Stimulated activated CD4-positive, alpha-beta T cell treated with anti-CD3 and anti-CD28 coated beads, Interleukin-4, amount 100 ng/mL, for 24 hours (primary cell): ENCODE data around the gene PPARGC1A.

ENCODE experiments used
- DNase-seq: peaks from one replicate; pipeline ENCODE4 v3.0.0-alpha.2; 2020

PPARGC1A gene

DNA sequence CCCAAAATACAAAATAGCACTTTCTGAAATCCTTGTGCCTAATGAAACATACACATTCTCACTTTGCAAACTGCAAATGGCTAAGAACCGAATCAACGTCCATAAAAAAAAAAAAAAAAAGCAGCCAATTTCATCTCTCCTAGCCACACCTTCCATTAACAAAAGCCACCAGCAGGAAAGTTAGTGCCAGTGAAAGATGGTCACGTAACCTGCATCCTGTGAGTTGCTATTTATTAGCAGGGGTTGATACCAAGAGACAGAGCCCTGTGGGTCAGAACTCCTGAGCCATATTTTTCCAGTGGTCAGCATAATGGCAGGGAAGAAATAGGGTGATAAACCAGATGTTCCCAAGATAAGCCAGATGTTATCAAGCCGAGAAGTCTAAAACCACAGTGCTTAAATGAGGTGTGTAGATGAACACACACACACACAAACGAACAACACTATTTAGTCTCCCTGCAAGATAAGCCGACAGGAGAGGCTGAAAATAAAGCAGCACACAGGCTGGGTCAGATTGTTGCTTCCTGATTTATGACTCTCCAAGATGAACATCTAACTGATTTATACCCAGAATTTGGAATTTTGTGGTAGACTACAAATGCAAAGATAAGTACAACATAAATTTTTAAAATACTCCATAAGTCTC lies 11.5 kb downstream of the PPARGC1A start:
- no peak for DNase-seq

DNA sequence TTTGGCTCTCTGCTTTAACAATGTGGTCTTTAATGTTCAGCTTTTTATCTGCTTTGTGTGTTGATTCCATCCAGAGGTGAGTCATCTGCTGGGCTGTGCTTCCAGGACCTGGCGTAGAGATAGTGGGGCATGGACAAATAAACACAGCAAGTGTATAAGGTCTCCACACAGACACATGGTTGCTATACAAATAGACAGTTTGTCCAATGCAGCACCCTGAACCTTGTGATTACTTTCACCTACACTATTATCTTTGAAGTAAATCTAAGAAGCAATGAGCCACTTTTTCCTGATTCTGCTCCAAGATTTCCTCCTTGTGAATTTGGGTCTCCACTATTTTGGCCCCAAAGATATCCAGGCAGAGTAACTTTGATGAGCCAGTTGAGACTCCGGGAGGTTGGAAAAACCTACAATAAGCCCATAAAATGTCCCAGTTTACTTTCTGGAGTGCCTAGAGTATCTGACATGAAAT lies 12.1 kb downstream of the PPARGC1A start:
- no peak for DNase-seq

DNA sequence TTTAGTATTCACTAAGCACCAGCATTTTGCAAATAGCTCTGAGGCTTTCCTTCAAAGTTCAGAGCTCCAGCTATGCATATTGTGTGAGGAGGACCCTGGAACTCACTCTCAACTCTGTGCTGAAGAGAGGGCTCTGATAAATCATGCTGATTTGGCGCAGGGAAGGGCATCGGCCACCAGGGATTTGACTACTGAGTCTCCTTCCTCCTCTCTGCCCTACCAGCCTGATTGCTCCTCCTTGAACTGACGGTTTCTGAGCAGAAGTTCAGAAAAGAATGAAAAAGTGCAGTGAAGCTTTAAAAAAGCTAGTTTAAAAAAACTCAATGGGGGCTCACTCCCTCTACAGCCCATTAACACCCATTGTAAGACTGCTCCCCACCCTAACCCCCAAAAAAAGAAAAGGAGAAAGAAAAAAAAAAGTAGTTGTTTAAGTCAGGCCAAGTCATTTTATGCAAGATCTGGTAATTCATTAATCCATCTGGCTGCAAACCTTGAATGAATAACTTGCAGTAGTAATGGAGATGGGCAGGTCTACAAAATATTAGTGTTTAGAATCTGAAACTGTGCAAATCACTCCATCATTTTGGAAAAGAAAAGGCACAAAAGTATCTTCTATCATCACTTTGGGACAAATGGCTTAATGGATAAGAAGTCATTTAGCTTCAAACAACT lies 13.3 kb downstream of the PPARGC1A start:
- DNase-seq: no peak

DNA sequence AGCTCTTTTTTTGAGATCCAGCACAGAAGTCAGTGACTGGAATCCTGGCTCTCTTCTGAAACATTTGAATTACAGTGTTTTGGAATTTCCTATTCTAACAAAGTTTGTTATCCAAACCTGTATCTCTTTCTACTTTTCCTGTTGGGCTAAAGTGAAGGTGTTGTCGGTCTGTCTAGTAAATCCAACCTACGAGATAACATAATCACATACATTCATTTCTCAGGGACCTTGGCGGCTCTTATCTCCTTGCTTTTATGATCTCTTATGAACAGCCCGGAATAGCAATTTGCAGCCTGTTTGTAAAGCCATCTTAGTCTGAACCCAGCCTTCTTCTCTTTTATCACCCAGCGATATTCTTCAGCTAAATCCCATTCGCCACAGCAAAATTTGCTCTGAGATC lies 14.5 kb downstream of the PPARGC1A start:
- DNase-seq: no peak

DNA sequence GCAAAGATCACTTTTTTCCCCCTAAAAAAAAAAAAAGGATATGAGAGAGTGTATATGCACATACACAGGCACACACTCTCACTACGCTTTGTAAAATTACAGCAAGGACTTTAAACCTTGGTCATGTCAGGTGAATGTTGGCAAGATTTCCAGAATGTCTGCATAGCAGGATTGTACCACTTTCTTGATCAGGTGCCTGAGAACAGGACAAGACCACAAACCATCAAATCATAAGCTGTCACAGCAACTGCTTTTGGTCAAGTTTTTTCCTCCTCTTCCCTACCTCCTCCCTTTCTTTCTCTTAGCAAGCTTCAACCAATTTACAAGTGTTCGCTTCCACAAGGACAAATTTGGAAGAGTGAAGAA lies 15.3 kb downstream of the PPARGC1A start:
- no peak for DNase-seq

DNA sequence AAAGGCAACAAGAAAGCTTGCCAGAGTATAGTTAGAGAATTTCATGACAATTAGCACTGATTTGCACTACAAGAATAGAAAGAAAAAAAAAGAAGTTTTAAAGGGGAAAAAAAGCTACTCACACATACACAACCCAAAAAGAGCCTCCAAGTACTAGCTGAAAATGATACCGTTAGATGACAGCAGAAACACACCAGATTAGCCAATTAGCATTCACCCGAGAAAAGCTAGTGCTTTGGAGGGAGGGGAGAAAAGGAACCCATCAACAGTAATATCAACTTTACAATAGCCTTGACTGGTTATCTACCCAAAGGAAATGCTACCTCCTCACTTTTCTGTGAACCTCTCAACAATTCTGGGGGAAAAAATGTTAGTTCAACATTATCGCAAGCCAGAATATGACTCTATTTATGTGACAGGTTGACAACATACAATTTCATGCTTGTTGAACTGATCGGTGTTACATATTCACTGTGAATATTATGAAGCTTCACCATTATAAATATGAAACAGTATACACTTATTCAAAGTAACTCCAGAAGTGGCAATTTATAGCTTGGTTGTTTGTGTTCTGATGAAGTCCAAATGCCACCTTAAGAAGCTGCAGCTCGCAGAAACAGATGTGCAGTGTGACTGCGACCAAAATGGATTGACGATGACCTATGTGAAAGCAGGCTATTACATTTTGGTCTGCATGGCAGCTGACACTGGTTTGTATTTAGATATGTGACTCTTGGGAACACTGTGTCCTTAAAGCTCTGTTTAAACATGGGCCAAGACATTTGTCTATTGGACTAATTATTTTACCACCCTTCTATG lies 15.9 kb downstream of the PPARGC1A start:
- no peak for DNase-seq

DNA sequence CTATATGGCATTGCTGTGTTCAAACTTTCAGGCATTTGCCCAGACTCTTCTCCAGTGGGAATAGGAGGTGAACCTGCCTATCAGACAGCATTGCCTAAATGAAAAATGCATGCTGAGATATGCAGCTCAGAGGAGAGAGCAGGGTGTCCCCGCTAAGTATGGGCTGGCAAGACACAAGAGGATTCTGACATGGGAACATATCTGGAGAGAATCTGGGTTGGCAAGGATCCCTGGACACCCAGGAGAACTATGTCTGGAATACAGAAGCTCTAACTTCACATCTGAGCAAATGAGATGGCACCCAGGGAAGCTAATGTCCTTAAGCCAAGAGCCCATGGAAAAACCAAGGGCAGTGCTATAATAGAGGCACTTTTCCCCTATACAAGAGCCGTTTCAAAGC lies 18.4 kb downstream of the PPARGC1A start:
- no peak for DNase-seq

DNA sequence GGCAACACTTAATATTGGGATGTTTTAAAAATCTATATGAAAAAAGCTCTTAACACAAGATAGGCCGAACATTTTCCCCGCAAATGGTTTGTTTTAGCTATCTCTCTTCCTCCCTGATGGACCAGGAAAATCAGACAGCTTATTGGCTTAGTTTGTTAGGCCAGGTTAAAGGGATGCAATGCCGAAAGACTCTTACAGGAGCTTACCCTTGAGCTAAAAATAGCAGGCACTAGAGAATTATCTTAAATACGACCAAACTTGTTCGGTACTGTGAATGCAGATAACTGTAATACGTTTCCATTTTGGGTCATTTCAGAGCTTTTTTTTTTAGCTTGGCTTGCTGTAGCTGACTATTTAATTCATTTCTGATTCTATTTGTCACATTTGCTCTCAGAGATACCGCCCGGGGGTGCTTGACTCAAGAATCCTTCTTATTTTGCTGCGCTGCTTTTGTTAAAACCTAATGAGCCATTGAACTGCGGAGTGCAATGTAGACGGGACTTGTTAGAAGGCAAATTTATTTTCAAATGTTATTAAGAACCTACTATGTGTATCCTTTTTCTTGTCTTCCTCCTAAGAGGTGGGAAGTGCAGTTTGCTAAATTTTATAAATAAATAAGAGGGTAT lies 23.3 kb downstream of the PPARGC1A start:
- DNase-seq: no peak

DNA sequence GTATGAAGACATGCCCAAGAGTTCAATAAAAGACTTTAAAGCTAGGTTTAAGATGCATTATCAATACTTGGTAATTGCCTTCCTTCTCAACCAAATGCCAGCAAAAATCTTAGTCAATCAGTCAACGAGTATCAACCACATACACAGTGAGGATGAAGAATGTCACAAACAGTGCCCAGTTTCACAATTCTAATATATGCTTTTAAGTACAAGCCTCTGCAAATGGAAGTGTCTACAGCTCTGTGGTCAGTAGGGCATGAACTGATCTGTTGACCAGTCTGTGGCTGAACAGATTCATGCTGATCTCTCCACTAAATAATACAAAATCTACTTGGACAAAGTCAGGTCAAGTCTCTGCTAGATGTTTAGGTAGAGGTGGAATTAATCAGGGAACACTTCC lies 27.9 kb downstream of the PPARGC1A start:
- DNase-seq: no peak

DNA sequence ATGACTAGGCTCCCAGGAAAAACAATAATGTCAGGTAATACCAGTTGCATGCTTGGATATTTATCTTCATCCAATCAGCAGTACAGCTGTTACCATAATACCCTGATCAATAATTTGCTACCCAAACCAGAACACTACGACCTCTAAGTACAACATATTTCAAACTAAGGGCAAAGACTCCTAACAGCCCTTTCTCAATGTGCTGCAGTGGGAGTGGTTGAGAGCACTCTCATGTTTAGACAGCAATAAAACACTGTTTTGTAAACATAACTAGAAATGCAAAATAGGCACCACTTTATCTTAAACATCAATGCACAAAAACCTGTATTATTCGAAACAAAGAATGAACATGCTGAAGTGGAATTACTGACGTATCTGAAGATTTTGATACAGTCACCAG lies 28.9 kb downstream of the PPARGC1A start:
- no peak for DNase-seq

DNA sequence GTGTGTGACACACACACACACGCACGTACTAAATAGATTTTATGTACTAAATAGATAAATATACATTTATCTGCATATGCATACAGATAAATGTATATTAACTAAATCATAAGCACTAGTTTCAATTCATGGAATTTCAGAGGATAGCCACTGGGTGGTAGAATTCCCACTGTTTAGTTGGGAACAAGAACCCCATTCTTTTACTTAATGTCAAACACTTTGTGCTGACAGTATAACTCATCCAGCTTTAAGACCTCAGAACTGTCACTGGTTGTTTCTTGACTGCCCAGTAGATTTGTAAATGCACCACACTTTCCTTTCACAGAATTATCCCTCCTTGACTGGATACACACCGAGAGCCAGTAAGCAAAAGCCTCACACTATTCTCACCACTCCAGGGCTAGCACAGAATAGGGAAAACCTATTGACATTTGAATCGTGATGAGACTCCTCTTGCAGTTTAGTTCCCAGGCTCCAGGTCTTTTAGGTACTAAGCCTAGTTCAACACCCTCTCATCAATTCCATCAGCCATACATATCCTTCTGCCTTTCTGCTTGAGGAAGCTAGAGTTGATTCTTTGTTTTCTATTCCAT lies 32.4 kb downstream of the PPARGC1A start:
- no peak for DNase-seq

DNA sequence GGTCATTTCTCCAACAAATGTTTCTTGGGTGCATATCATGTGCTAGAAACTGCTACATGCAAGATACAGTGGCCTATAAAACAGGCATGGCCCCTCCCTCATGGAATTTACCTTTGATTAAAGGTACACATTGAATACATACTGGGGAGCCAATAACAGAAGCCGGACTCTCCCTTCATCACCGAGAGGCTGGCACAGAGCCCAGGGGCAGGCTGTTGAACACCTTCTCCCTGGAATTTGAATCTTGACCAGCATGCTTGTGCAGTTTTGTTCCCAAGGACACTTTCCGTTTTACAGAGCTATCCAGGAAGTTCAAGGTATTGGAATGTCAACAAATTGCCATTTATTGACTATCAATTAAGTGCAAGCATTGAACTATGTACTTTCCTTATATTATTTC lies 33.2 kb downstream of the PPARGC1A start:
- no peak for DNase-seq

DNA sequence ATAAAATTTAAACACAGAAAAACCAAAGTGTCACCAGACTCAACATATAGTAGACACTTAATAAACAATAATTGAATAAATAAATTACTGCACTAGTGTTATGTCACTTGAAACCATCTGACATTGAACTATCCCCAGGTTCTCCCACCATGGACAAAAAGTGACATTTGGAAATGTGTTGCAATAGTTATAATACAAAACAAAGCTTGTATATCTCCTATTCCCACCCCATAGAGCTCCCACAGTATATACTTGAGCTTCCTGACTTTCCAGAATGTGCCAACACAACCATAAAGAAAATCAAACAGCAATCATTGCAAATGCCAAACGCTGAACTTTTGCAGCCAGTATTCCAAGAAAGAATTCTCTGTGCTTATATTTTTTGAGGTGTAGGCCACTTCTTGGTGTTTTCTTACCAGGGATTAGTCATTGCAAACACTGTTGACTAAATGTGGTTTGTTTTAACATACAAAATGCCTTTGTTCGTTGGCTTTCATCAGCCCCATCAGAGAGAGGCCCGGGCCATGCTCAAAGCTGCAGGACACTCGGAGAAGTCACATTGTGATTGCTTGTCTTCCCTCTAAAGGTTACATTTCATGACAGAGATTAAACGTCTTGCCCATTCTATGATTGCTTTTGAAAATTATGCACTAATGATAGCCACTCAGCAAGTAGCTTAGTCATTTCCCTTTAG lies 33.8 kb downstream of the PPARGC1A start:
- no peak for DNase-seq

DNA sequence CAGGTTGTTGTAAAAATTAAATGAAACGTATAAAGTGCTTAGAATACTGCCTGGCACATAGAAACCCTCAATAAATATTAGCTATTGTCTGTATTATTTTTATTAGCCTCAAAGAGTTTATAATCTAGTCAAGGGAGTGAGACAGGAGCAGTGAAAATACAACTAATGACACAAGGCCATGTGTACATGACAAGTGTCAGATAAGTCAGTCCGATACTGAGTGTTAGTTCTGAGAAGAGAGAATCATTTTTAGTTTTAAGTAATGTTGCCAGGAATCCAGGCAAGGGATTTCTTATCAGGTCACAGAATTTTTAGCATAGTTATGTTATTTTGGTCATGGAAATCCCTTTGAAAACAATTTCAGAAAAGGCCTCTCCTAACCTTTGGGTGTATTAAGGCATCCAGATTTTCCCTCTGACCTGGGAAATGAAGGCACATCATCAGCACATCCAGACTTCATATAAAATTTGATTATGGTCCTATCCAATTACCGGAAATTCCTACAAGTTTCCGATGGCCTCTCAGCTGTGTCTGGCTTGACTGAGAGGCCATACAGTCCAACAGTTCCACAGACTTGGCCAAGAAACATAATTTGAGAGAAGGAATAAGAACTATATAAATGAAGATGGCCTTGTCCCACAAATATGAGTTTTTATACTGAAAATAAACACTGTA lies 35.7 kb downstream of the PPARGC1A start:
- no peak for DNase-seq

DNA sequence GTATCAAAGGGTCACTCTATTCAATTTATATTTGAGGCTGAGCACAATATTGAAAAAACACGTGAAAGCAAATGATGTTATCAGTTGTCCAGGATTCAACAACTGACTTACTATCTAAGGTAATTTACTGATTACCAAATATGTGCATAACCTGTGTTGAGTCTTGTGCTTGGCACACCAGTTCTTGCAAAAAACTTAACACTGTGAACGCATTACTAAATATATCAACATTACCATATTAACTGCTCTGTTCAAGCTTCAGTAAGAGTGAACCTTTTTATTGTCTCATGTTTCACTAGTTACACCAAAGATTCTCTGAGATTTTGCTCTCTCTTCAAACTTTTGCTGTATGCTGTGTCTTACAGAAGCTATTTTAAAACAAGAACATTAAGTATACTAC lies 38.4 kb downstream of the PPARGC1A start:
- DNase-seq: no peak

DNA sequence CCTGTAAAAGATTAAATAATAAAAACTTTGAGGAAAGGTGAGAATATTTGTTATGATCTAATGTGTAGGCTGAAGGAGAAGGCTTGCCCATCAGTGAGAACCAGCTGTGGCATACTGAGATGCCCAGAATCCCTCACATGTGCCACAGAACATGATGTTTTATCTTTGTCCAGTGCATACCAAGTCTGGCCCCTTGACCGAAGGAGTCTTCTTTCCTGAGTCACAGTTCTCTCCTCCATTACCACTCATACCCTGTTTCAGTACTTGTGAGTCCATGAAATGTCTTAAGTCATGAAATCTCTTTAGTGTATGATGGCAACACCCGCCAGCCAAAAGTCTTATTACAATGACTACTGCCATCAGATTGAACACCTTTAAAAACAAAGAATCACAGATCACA lies 42.7 kb downstream of the PPARGC1A start:
- no peak for DNase-seq

DNA sequence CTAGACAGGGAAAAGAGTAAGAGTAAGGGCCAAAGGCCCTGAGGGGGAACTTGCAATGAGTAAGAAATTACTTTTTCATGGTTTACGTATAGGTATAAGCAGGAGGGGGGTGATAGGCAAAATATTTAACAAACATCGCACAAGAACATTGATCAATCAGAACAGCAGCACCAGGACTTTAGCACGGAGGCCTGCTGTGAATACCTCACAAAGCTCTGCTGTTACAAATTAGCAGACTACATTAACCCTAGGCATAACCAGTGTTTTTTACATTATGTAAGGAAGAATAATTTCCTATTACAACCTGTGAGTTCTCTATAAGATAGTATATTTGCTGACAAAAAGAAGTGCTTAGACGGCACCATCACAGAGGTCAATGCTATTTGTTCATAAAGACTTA lies 44.9 kb downstream of the PPARGC1A start:
- no peak for DNase-seq

DNA sequence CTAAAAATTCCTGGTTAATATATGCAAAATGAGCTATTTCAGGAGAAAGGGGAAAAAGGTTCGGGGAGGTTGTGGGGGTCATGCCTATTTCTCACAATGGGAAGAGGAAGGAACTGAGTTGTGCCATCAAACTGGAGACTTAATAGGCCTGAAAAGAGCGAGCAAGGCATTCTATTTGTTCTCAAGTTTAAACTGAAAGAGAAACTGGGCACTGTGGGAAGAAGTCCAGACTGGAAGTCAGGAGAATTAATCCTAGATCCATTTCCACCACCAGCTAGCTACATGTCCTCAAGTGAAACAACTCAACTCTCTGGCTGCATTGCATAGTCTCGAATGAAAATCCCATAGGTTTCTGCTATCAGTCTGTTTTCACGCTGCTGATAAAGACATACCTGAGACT lies 50.6 kb downstream of the PPARGC1A start:
- no peak for DNase-seq

DNA sequence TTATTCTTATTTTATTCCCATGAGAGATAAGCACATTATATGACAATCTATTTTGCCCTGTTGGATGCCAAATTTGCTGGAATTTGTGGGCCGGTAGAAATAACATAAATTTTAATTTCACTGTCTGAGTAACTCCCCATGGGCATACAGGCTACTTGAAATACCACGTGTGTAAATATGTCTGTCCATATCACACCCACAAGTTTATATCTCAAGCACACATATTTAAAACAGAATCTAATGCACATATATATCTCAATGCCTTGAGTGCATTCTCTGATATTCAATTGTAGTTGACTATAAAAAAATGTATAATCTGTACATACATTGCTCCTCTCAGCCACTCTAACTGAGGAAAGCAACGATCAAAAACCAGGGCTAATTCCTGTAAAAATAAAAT lies 51.2 kb downstream of the PPARGC1A start:
- DNase-seq: no peak

DNA sequence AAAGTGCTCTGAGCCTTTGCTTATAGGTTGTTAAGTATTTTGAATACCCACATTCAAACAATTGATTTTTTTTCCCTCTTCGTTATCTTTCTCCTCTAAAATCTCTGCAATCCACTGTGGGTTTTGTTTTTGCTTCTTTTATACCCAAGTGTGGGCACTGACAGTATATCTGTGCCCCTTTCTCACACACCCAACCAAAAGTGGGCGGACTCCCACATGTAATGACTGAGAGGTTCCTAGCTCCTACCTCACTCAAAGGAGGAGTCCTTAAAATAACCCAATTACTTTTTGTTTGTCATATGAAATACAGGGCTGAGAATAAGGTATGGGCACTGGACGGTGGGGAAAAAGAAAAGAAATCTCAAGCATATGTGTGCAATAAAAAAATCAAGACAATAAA lies 51.7 kb downstream of the PPARGC1A start:
- no peak for DNase-seq

DNA sequence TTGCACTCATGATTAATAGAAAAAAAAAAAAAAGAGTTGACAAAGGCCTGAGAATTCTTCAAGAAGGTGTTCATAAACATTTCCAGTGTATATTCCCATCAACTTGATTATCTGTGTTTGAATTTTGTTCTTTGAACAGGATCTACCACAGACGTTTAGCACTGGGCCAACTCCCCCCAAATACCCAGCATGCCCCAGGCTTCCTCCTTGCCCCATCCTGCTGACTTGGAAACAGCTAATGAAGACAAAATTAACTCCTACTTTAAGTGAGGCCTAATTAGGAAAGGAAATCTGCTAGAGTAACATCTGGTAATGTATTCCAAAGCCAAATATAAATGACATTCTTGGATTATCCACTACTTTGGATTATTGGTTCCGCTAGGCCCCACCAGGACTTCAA lies 52.5 kb downstream of the PPARGC1A start:
- DNase-seq: no peak
